Testis (tissue), 3 donors: ENCODE measurements around the gene DPP6. TPM values are rescaled to one million over a fixed set of nuclear protein-coding genes. Genes with fewer than 3 reads are reported as not detected.

Experiments
- DNase-seq: peaks from one replicate; pipeline ENCODE4 v3.0.0-alpha.2; 2019
- H3K27ac ChIP-seq, 2 donors: fragments of 200-600 bp; sonication (generic); one replicate each; pipeline ENCODE4 v1.5.1; 2019
- H3K27me3 ChIP-seq: fragments of 200-600 bp; sonication (generic); one replicate; pipeline ENCODE4 v1.5.1; 2019
- H3K36me3 ChIP-seq: fragments of 200-600 bp; sonication (generic); one replicate; pipeline ENCODE4 v1.5.1; 2017; ENCODE audit warnings: low read depth; ENCODE audit errors: missing control alignments
- H3K4me1 ChIP-seq: fragments of 200-600 bp; sonication (generic); one replicate; pipeline ENCODE4 v1.5.1; 2019
- H3K4me3 ChIP-seq, 2 donors: fragments of 200-600 bp; sonication (generic); one replicate each; pipeline ENCODE4 v1.5.1; 2017 to 2019
- H3K9me3 ChIP-seq: fragments of 200-600 bp; sonication (generic); one replicate; pipeline ENCODE4 v1.5.1; 2017
- CTCF ChIP-seq, 3 experiments: fragments of 450-650 bp in 2 of 3; fragments of 200-600 bp in 1 of 3; sonication (generic) in 1 of 3; IDR thresholded peaks; one replicate each; pipeline ENCODE4 v1.5.1; 2016 to 2019; ENCODE audit warnings: antibody characterized with exemption in 3 of 3, mild to moderate bottlenecking in 2 of 3, moderate library complexity in 1 of 3
- POLR2A ChIP-seq: fragments of 450-650 bp; IDR thresholded peaks from one replicate; pipeline ENCODE4 v1.6.1; 2017; ENCODE audit warnings: antibody characterized with exemption, mild to moderate bottlenecking, moderate library complexity
- WGBS, 2 donors: methylation state at CpG; one replicate each; pipeline ENCODE4 v1.1.5; 2018; 5-methylcytosine and 5-hydroxymethylcytosine counted together
- intact Hi-C: fragments of 100-400 bp; cut with DNase I; formaldehyde crosslinking; loops from one replicate; pipeline ENCODE4 v1.15.1; 2023; ENCODE audit warnings: low total_unique reads
- polyA plus RNA-seq: library from polyadenylated mRNA; stranded (reverse); fragments of 350-450 nt; fragmentation: Illumina TruSeq; extraction: RNeasy Lipid Tissue Mini Kit (QIAGEN cat#74804); gene quantifications from one replicate; pipeline ENCODE4 v1.2.3, GENCODE V29; 2014; ENCODE audit warnings: low read depth, low replicate concordance; ENCODE audit not compliant: insufficient read depth
- total RNA-seq, 2 donors: library from RNA; depleted of rRNA; stranded (reverse); fragments of >200 nt; gene quantifications; one replicate each; pipeline ENCODE4 v1.2.3, GENCODE V29; 2016

The DPP6 gene
- total and polyA plus RNA-seq, 3 donors from 2014 or later = 26.0 to 78.3 (median 52.8) TPM

- intact Hi-C loops = no loop called here
- H3K9me3 ChIP-seq = no peaks in the 10 kb centered on the region
- DNase-seq = no peak
- H3K4me1 ChIP-seq = no peaks in the 10 kb centered on the region
- TF ChIP-seq POLR2A (no peak), CTCF (IDR thresholded peaks at IDR 0.05) (no peak)
- no peak overlapping the region for H3K27ac ChIP-seq
- no peaks in the 10 kb centered on the region for H3K36me3 ChIP-seq
- WGBS, 2 donors = 78 to 79% methylated on average over 1 of the region's 1 CpG
- H3K27me3 ChIP-seq = no peaks in the 10 kb centered on the region
- no peak overlapping the region for H3K4me3 ChIP-seq
Measured at GRCh38 chr7:154770962-154771361, 718.8 kb downstream of the DPP6 start.

GRCh38 chr7:154774303-154774969, 722.2 kb downstream of the DPP6 start:
- 61 to 67% methylated on average over 4 of the region's 4 CpGs for WGBS, 2 donors
- DNase-seq = no peak

GRCh38 chr7:154775681-154776080, 723.5 kb downstream of the DPP6 start:
- H3K9me3 ChIP-seq = no peaks in the 10 kb centered on the region
- H3K4me3 ChIP-seq = no peak overlapping the region
- TF ChIP-seq CTCF (IDR thresholded peaks at IDR 0.05) (no peak), POLR2A (no peak)
- 90 to 95% methylated on average over 8 of the region's 8 CpGs for WGBS, 2 donors
- no peaks in the 10 kb centered on the region for H3K4me1 ChIP-seq
- H3K27ac ChIP-seq = no peak overlapping the region
- no peaks in the 10 kb centered on the region for H3K27me3 ChIP-seq
- intact Hi-C loops = no loop called here
- no peaks in the 10 kb centered on the region for H3K36me3 ChIP-seq
- no peak for DNase-seq

More at GRCh38 chr7:154774303-154774969, 722.2 kb downstream of the DPP6 start:
- Histone ChIP-seq H3K36me3 (no peaks in the 10 kb centered on the region), H3K27me3 (no peaks in the 10 kb centered on the region), H3K27ac (no peak overlapping the region), H3K4me3 (no peak overlapping the region), H3K4me1 (no peaks in the 10 kb centered on the region), H3K9me3 (no peaks in the 10 kb centered on the region)
- TF ChIP-seq POLR2A (no peak), CTCF (IDR thresholded peaks at IDR 0.05) (no peak)
- intact Hi-C loops = no loop called here

GRCh38 chr7:154776350-154776749, 724.2 kb downstream of the DPP6 start:
- Histone ChIP-seq H3K9me3 (no peaks in the 10 kb centered on the region), H3K27ac (no peak overlapping the region), H3K36me3 (no peaks in the 10 kb centered on the region), H3K4me3 (no peak overlapping the region), H3K4me1 (no peaks in the 10 kb centered on the region), H3K27me3 (no peaks in the 10 kb centered on the region)
- intact Hi-C loops = no loop called here
- no peak for TF ChIP-seq POLR2A
- TF ChIP-seq CTCF (IDR thresholded peaks at IDR 0.05) = no peak
- 73 to 83% methylated on average over 5 of the region's 5 CpGs for WGBS, 2 donors
- DNase-seq = no peak

- Histone ChIP-seq H3K36me3 (no peaks in the 10 kb centered on the region), H3K27ac (no peak overlapping the region), H3K27me3 (no peaks in the 10 kb centered on the region), H3K4me3 (no peak overlapping the region), H3K4me1 (no peaks in the 10 kb centered on the region), H3K9me3 (no peaks in the 10 kb centered on the region)
- no peak for DNase-seq
- intact Hi-C loops = no loop called here
- TF ChIP-seq CTCF (IDR thresholded peaks at IDR 0.05) (no peak), POLR2A (no peak)
- WGBS, 2 donors = 76 to 80% methylated on average over 5 of the region's 5 CpGs
Measured at GRCh38 chr7:154777023-154777422, 724.8 kb downstream of the DPP6 start.
